GM12878 (cell line): ENCODE data around the gene TMPRSS7.

Experiments used
- BACH1 ChIP-seq: fragments of 450-650 bp; IDR thresholded peaks from 2 replicates; pipeline ENCODE4 v1.6.1; 2017; ENCODE audit warnings: mild to moderate bottlenecking, borderline replicate concordance
- CREB1 ChIP-seq: IDR thresholded peaks from 2 replicates; pipeline ENCODE4 v1.6.1; 2012; ENCODE audit warnings: low read depth, mild to moderate bottlenecking, inconsistent platforms

GRCh38 chr3:112061152-112061551, 26.6 kb downstream of the TMPRSS7 start:
- TF ChIP-seq BACH1, result no peak
- no peak for TF ChIP-seq CREB1
